Body of pancreas (tissue), 4 donors: ENCODE results near the gene IREB2.

Source experiments
- POLR2A ChIP-seq, 3 donors: fragments of 450-650 bp; IDR thresholded peaks; one replicate each; pipeline ENCODE4 v1.6.1; 2016; ENCODE audit warnings: antibody characterized with exemption in 3 of 3, mild to moderate bottlenecking in 2 of 3
- TF ChIP-seq, protein P1 (sequence below), 7 experiments: fragments of 450-650 bp in 4 of 7; fragments of 200-600 bp in 3 of 7; sonication (generic) in 3 of 7; IDR thresholded peaks; one replicate each; pipeline ENCODE4 v1.5.1; 2016 to 2019; ENCODE audit warnings: antibody characterized with exemption in 7 of 7

DNA sequence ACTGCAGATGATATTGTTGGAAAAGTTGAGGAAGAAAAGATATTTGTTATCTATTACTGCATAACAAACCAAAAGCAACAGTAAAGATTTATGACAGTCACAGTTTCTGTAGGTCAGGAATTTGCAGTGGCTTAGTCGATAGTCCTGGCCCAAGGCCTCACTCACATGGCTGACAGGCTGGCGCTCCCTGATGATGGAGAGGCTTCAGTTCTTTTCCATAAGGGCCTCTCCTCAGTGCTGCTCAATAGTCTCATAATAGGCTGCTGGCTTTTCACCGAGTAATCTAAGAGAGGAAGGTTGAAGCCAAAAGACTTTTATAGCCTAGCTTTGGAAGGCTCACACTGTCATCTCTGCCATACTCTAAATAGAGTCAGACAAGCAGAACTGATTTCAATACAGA is 17.7 kb downstream of the IREB2 start:
- no peak for TF ChIP-seq POLR2A (IDR thresholded peaks at IDR 0.05)
- TF ChIP-seq, protein P1, sequence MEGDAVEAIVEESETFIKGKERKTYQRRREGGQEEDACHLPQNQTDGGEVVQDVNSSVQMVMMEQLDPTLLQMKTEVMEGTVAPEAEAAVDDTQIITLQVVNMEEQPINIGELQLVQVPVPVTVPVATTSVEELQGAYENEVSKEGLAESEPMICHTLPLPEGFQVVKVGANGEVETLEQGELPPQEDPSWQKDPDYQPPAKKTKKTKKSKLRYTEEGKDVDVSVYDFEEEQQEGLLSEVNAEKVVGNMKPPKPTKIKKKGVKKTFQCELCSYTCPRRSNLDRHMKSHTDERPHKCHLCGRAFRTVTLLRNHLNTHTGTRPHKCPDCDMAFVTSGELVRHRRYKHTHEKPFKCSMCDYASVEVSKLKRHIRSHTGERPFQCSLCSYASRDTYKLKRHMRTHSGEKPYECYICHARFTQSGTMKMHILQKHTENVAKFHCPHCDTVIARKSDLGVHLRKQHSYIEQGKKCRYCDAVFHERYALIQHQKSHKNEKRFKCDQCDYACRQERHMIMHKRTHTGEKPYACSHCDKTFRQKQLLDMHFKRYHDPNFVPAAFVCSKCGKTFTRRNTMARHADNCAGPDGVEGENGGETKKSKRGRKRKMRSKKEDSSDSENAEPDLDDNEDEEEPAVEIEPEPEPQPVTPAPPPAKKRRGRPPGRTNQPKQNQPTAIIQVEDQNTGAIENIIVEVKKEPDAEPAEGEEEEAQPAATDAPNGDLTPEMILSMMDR (IDR thresholded peaks at IDR 0.05), result no peak
